Esophagus muscularis mucosa (tissue), 4 donors: ENCODE data around the gene UPB1.

Experiments
- EP300 ChIP-seq: sonication (generic); formaldehyde crosslinking; IDR thresholded peaks from one replicate; pipeline ENCODE4 v1.6.1; 2017; ENCODE audit warnings: antibody characterized with exemption
- POLR2AphosphoS5 ChIP-seq, 2 donors: sonication (generic); formaldehyde crosslinking; IDR thresholded peaks; one replicate each; pipeline ENCODE4 v1.6.1; 2017; ENCODE audit warnings: antibody characterized with exemption in 2 of 2
- TF ChIP-seq, protein P1 (sequence below), 3 experiments: fragments of 200-600 bp in 2 of 3; fragments of 450-650 bp in 1 of 3; sonication (generic) in 2 of 3; IDR thresholded peaks; one replicate each; pipeline ENCODE4 v1.5.1; 2017 to 2019; ENCODE audit warnings: antibody characterized with exemption in 3 of 3, mild to moderate bottlenecking in 2 of 3, moderate library complexity in 1 of 3

DNA sequence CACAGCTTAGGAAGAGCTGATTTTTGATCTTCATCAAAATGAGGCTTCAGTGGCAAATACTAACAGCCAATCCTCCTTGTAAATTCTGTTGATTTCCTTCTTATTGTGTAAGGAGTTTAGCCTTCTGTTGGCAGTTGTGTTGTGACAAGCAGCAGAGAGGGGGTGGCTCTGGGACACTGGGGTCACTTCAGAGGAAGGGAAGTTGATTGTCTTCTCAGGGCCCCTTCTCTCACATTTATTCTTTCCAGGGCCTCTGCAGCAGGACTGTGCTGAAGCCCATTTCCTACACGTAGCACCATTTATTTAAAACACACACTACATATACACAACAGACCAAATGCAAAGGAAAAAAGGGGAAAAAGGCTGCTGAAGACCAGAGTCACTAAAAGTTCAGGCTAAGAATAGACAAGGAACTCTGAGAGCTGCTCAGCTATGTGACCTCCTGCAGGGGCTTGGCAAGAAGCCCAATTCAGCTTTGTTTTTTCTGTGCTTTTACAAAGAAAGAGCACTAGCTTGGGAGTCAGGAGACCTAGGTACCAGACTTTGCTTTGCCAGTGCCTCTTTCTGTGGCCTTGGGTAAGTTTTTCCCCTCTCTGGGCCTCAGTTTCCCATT lies 28.3 kb upstream of the UPB1 start:
- TF ChIP-seq, protein P1, sequence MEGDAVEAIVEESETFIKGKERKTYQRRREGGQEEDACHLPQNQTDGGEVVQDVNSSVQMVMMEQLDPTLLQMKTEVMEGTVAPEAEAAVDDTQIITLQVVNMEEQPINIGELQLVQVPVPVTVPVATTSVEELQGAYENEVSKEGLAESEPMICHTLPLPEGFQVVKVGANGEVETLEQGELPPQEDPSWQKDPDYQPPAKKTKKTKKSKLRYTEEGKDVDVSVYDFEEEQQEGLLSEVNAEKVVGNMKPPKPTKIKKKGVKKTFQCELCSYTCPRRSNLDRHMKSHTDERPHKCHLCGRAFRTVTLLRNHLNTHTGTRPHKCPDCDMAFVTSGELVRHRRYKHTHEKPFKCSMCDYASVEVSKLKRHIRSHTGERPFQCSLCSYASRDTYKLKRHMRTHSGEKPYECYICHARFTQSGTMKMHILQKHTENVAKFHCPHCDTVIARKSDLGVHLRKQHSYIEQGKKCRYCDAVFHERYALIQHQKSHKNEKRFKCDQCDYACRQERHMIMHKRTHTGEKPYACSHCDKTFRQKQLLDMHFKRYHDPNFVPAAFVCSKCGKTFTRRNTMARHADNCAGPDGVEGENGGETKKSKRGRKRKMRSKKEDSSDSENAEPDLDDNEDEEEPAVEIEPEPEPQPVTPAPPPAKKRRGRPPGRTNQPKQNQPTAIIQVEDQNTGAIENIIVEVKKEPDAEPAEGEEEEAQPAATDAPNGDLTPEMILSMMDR (IDR thresholded peaks at IDR 0.05) = no peak
- no peak for TF ChIP-seq EP300
- TF ChIP-seq POLR2AphosphoS5 (IDR thresholded peaks at IDR 0.05) = no peak
